Activated T-cell treated with anti-CD3 and anti-CD28 coated beads, Interleukin-2, amount 50 U/mL, for 1 hour (primary cell): ENCODE results near the gene RAB6D.
"Not testable (repeated sequence)": the region's sequence is repeated elsewhere in the genome, so short reads cannot be mapped to it uniquely, and the experiment has no call there.

Experiments
- DNase-seq: peaks from one replicate; pipeline ENCODE4 v3.0.0-alpha.2; 2020

RAB6D gene

DNA sequence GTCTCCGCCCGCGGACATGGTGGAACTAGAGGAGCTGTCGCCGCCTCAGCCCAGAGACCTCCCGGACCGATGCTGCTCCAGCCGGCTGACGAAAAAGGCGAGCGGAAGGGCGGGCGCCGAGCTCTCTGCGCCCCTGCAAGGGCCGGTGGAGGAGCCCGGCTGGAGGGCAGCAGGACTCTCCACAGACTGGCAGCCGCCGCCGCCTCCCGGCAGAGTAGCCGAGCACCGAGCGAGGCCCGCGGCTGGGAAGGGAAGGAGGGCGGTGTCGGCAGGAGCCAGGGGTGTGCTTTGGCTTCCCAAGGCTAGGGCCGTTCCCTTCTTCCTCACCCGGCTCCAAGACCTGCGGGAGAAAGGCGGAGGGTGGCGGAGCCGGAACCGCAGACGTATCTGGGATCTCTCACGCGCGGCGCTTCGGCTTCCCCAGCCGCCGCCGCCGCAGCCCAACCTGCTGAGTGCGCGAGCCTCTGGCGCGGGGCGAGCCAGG lies at the start of gene RAB6D:
Gene RAB6D (minus strand): TSS at position 466 of the 484 bp plus-strand sequence. CDS start 448 bp downstream, at position 18.
- DNase-seq = not testable (repeated sequence)

DNA sequence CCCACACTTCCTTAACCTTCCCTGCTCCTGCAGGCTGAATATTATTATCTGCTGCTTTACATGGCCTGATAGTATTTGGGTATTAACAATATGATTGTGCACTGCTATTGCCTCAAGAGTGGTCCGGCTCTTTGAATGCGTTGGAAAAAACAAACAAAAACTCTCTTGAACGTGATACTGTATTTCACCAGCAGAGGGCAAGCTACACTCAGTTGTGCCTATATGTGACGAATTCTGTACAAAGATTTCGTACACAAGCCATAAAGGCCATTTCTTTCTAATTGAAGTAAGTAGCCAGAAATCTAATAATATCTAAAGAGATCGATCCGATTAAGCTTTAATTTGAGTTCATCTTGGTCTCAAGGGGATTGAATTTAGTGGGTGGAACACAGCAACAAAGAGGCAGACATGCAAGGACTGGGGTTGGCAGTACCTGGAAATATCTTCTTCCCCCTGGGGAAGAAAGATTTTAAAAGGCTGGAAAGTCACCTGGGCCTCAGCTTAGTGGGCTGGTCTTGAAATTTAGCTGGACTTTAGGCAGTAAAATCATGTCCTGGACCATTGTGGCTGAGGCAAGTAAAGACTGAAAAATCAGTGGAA lies 49.3 kb upstream of the RAB6D start:
- DNase-seq = no peak

DNA sequence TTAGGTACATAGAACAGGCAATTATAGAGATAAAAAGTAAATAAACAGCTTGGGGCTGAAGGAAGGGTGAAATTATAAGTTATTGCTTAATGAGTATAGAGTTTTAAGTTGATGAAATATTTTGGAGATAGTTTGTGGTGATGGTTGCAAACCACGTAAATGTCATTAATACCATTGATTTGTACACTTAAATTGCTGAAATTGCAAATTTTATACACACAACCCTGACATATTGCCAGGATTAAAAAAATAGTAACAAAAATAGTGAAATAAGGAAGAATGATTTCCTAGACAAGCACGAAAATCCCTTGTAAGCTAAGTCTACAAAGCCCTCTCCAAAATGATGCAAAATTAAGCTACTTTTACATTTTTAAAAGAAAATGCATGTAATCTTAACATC lies 46.2 kb upstream of the RAB6D start:
- no peak for DNase-seq

DNA sequence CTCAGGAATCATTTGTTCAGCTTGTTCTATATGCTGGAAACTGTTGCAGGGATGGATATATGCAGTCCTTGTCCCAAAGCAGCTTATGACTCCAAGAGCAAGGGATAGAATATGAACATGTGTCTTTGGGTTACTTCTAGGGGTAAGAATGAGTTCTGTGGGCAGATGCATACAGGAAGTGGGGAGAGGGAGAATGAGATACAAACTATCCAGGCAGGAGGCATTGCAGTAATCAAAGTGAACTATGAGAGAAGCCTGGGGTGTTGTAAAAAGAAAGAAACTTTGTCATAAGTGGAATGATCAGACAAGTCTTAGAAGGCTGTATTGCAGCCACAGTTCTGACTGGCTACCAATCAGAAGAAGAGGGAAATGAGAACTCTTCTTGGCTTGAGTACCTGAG lies 44.8 kb upstream of the RAB6D start:
- no peak for DNase-seq

DNA sequence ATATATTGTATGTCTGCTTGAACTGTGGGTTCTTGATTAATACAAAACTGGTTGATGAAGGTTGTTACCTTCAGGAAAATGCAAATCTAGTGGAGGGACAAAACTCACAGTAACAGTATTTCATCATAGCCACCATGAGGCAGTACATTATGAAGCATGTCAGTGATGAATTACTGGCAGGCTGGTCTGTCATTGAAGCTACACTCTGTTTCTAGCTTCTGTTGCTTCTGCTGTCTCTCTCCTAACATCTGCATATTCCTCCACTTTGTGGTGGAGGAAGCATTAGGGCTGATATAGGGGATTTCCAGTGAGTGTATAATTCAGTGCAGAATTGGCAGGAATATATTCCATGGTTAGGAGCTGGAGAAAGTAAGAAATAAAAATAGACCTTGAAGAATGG lies 44.2 kb upstream of the RAB6D start:
- DNase-seq = no peak

DNA sequence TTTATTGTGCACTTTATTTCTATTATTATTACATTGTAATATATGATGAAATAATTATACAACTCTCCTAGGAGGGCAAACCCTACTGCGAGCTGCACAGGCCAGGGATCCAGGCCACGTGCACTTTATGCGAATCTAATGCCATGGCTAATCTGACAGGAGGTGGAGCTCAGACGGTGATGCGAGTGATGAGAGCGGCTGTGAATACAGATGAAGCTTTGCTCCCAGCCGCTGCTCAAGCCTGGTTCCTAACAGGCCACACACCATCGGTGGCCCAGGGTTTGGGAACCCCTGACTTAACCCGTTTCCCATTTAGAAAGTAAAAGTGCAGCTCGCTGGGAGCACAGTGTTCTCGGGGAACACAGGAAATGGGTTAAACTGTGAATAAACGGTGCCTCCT lies 40.8 kb upstream of the RAB6D start:
- no peak for DNase-seq

DNA sequence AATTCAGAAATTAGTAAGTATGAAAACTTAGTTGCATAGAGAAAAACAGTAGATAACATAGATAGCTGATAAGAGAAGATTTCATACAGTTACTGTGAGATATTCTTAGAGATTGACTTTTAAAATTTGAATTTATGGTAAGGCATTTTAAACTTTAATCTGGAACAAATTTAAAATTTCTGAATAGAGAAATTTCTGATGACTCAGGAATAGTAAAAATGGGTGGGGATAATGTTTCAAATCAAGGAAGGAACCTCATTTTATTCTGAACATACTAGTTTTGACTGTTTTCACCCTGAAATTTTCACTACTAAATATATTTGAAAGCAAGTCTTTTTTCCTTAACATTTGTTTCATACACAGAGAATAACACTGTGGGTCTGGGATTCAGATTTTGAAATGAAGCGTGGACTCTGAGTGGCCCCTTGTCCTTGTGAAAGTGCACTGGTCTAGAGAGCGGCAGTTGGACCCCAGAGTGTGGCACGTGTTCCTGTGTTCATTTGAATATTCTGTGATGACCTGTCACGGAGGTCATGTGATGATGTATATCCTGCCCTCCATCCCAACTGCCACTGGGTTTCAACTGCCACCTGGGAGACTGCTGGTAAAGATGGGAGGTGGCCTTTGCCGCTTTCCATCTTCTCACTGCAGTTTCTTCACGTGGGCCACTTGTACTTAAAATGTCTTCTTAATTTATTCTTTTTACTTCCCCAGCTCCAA lies 38.5 kb upstream of the RAB6D start:
- no peak for DNase-seq

DNA sequence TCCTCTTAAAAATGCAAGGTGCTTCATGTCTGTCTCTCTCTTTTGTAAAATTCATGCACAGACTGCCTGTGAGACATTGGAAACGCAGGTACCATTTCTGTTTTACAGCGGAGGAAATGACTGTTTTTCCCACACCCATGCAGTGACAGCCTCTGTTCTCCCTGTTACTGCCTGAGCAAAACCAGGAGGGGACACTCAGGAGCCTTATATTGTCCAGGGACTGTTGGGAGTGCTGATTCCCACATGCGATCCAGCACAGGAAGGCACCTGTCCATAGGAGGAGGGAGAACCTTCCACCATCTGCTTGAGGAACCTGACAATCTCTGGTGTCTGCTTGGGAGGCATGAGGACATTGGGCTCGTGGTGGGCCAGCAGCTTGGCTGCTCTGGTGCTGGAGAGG lies 36.9 kb upstream of the RAB6D start:
- DNase-seq = no peak

DNA sequence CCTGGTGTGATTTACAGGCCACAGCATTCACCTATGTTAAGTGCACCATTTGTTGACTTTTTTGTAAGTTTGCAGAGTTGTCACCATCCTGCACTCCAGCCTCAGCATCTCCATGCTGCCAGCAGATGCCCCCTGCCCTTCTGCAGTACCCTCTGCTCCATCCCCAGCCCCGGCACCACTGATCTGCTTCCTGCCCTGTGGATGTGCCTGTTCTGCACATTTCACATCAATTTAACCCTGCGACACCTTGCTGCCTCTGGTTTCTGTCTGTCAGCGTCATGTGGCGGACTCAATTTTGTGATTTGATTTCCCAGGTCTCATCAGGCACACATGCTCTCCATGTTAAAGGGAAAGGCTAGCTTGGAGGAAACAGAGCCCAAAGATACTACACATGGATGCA lies 36.5 kb upstream of the RAB6D start:
- DNase-seq = not testable (repeated sequence)

DNA sequence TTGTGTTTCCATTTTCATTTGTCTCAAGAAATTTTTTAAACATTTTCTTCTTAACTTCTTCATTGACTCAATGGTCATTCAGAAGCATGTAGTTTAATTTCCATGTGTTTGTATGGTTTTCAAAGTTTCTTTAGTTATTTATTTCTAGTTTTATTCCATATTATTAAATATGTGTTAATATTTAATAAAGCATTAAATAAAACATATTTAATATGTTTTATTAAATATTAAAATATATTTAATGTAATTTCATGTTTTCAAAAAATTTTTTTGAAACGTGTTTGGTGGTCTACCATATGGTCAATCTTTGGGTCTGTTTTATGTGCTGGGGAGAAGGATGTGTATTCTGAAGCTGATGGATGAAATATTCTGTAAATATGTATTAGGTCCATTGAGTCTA lies 32.2 kb upstream of the RAB6D start:
- not testable (repeated sequence) for DNase-seq

DNA sequence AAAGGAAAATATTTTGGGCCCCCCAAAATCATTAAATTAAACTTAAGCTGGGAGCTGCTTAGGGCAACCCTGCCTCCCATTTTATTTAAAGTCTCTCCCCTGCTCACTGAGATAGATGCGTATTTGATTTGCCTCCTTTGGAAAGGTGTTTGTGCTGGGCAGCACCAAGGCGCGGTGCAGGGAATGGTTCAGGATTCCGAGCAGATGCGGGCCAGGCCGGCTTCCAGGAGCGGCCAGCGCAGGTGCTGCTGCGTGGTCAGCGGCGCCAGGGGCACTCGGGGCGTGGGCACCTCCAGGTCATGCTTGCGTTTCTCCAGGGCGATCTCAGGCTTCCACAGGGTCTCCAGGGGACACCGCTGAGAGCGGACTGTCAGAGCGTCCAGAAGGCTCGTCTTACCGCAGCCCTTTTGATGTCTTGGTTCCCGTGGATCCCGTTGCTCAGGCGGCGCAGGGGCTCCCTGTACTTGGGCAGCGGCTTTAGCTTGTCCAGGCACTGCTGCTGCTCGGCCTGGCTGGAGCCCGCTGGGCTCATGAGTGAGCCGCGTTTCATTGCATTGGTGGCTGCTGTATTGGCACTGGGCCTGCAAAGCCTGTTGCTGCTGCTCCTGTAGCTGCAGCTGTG lies 31.2 kb upstream of the RAB6D start:
- DNase-seq = not testable (repeated sequence)

DNA sequence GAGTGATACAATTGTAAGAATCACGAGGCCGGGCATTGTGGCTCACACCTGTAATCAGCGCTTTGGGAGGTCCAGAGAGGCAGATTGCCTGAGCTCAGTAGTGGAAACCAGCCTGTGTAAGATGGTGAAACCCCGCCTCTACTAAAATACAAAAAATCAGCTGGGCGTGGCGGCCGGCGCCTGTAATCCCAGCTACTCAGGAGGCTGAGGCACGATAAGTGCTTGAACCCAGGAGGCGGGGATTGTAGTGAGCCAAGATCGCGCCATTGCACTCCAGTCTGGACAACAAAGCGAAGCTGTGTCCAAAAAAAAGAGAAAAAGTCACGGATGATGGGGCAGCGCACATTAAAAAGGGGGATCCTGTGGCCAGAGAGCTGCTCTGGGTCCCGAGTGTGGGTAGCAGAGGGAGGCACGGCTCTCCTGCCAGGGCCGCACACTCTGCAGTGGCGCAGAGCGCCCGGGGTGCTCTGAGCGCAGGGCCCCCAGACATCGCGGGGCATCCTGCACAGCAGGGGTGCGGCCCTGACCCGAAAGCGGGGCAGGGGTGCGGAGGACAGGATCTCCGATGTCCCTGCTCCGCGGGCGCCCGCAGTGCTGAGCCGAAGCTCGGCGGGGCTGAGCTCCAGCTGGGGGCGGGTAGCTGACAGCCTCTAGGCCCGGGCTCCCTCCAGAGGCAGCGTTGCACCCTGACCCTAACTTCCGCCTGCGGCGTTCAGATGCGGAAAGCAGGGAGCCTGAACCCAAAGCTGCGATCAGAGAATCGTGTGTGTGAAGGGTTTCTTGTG lies 30.4 kb upstream of the RAB6D start:
- DNase-seq = no peak

DNA sequence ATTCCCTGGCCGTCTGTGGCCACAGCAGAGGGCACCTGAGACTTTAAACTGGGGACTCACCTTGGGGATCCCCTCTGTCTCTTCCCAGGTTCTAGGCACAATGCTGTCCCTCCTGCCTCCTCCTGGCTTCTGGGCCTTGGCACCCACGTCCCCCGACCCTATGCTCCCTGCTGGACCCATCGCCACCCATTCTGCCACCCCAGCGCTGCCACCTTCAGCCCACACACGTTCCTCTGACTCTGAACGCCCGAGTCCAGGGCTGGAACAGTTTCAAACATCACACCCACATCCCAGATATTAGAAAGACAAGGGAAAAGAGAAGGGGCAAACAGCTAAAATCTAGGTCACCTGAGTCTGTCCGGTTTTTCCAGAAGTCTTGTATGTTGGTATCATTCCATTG lies 28.0 kb upstream of the RAB6D start:
- DNase-seq = not testable (repeated sequence)

DNA sequence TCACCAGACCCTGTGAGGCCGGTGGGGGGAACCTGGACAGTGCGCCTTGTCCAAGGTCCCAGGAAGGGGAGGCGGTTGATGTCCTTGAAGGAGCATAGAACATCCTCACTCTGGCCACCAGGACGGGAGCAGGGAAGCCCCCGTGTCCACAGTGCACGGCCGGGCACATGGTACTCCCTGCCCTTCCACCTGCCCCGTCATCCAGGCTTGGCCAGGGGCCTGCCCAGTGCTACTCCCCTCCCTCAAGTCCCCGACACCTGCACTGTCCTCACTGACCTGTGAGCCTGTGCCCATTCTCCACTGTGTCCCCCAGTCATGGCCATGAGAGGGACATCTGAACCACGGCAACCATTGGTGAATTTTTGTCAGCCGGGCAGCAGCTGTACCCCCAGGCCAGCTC lies 27.5 kb upstream of the RAB6D start:
- not testable (repeated sequence) for DNase-seq

DNA sequence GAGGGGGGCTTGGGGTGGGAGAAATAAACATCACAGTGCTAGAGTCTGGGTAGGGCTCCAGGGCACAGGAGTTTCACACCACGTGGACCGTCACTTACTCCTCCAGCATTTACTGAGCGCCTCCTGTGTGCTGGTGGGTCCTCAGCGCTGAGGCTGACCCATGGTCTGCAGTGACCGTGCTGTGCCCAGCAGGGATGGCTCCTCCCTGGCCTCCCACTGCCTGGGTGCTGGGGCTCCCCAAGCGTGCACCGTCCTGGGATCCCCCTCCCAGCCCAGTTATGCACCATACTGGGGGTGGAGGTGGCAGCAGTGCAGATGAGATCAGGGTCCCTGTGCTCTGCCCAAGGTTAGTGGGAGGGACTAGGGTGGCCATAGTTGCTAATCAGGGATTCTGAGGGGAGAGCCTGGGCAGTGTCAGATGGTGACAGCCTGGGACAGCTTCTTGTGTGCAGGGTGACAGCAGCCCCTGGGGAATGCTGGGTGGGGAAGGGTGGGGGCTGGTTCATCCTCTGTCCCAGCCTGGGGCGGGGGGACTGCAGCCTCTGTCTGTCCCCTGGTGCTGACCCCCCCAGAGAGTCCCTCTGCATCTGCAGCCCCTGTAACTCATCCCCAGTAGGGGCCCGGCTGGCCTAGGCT lies 26.6 kb upstream of the RAB6D start:
- DNase-seq = not testable (repeated sequence)

DNA sequence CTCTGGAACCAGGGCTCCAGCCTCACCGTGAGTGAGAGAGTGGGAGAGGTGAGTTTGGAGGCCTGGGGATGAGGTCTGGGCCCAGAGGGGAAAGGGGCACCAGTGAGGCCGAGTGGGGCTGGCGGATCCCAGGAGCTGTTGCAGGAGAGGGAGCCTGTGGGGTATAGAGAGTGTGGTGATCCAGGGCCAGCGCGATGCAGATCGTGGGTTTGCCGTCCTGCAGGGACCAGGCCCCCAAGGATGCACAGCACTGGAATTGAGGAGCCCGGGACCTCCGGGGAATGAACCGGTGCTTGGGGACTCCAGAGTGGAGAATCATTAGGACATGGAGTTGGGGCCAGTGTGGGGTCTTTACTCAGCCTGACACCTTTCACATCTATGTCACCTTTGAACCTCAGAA lies 25.7 kb upstream of the RAB6D start:
- no peak for DNase-seq

DNA sequence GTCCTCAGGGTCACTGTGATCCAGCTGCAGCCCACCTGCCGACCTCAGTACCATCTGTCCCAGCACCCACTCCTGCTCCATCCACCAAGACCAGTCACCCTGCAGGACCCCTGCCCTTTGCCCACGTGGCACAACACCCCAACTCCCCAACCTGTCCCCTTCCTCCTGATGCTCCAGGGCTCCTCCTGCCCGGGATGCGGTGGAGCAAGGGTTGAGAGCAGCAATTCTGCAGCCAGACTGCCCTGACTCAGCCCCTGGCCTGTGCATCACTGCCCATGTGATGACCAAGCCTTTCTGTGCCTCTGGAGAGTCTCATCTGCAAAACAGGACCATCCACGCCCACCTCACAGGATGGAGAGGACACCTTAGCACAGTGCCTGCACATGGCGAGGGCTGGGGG lies 24.9 kb upstream of the RAB6D start:
- not testable (repeated sequence) for DNase-seq

DNA sequence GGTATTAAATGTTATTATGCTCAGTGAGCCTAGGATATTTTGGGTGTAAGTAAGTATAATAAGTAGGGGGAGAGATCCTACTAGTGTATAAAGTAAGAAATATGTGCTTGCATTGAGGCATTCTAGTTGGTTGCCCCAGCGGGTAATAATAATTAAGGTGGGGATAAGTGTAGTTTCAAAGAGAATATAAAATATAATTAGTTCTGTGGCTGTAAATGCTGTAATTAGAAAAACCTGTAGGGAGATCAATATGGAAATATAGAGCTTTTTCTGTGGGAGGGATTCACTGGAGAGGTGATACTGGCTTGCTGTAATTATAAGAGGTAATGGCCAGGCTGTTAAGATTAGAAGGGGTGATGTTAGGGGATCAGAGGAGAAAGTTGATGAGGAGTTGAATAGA lies 9.1 kb upstream of the RAB6D start:
- not testable (repeated sequence) for DNase-seq

DNA sequence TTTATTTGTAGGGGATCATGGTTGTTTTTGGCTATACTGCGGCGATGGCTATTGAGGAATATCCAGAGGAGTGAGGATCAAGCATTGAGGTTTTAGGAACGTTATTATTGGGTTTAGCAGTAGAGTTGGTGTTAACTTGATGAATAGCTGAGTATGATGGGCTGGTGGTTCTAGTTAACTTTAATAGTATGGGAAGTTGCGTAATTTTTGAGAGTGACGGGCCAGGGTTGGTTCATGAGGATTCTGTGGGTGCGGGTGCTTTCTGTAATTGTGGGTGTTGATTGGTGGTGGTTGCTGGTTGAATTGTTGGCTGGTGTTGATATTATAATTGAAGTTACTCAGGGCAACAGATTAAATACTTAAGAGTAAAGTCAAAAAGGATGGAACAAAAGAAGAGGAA lies 6.0 kb upstream of the RAB6D start:
- no peak for DNase-seq

DNA sequence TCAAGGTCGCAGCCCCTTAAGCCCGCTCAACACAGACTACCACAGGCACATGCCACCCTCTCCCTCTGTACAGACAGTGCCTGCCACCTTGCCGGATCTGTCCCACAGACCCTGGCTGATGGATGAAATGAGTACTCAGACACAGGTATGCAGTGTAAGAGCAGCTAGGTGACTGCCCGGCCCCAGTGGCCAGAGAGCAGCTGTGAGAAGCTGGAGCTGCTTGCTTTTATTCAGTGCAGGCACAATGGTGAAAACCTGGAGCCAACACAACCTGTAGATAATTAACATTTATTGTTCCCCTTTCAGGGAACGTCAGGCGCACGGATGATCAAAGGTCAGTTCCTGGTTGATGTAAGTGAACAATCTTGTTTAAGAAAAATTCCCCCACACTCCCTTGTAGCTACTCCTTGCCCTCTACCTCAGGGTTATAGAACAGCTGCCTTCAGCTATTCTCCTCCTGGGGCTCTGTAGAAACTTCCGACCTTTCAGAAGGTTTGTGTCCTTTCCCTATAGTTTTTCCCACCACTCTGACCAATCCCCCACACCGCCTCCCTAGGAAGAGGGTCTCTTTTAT lies 4.6 kb upstream of the RAB6D start:
- not testable (repeated sequence) for DNase-seq

DNA sequence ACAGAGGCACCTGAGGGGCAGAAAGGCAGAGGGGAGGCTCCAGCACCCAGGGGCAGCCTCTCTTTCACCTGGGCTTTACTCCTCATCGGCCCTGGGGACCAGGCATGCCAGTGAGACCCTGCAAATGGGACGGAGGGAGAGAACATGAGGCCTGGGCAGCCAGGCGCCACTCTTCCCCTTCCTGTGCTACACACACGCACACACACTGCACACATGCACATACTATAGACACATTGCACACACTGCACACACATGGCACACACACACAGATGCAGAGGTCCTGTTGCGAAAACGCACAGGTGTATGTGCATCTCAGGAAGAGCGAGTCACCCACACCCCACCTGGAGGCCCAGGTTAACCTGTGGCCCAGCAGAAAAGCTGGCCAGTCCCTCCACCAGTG lies 3.4 kb upstream of the RAB6D start:
- no peak for DNase-seq

DNA sequence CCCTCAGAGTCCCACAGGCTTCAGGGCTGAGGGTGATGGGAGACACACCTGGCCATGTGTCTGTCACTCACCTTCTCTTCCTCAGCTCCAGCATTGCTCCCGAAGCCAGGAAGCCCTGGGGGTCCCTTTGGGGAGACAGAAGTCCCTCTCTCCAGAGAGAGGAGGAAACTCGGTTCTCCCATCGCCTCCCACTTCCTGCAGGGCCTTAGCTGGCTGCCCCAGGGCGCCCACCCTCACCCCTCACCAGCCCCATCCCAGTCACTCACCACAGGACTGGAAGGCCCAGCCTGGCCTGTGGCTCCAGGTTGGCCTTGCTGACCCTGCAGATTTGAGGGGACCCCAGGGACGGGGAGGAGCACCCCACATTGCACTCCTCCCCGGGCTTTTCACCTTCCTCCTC lies 2.7 kb upstream of the RAB6D start:
- no peak for DNase-seq

DNA sequence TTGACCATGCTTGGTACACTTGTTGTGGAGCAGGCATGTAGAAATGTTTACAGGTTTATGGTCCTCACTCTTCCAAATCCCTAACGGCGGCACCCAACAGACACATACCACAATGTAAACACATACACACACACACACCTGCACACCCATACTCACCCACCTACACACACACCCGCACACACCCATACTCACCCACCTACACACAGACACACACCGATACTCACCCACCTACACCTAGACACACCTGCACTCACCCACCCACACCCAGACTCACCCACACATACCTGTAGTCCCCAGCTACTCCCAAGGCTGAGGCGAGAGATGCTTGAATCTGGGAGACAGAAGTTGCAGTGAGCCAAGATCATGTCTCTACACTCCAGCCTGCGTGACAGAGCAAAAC lies 1.5 kb upstream of the RAB6D start:
- DNase-seq = no peak
